ENCODE data around the gene CHTOP. TPM values are rescaled to one million over a fixed set of nuclear protein-coding genes. Genes with fewer than 3 reads are reported as not detected.
"Not testable (repeated sequence)": the region's sequence is repeated elsewhere in the genome, so short reads cannot be mapped to it uniquely, and the experiment has no call there.

The CHTOP gene, protein sequence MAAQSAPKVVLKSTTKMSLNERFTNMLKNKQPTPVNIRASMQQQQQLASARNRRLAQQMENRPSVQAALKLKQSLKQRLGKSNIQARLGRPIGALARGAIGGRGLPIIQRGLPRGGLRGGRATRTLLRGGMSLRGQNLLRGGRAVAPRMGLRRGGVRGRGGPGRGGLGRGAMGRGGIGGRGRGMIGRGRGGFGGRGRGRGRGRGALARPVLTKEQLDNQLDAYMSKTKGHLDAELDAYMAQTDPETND
- total RNA-seq, result 128 and 129 TPM in 2 replicates
- long read RNA-seq, transcript CHTOP-205 (5 exons, 1,923 nt), result minor isoform, 8 of 236 reads
- long read RNA-seq, transcript CHTOP-203 (6 exons, 2,165 nt), result major isoform, 70 of 236 reads
- long read RNA-seq, transcript CHTOP-206 (3 exons, 2,553 nt), result minor isoform, 5 of 236 reads
- long read RNA-seq, transcript CHTOP-204 (6 exons, 2,096 nt), result major isoform, 70 of 236 reads
- long read RNA-seq, partial matches to known transcripts, result 16 of 236 reads
- long read RNA-seq, other reads (novel, unspliced or antisense), result 61 of 236 reads

DNA sequence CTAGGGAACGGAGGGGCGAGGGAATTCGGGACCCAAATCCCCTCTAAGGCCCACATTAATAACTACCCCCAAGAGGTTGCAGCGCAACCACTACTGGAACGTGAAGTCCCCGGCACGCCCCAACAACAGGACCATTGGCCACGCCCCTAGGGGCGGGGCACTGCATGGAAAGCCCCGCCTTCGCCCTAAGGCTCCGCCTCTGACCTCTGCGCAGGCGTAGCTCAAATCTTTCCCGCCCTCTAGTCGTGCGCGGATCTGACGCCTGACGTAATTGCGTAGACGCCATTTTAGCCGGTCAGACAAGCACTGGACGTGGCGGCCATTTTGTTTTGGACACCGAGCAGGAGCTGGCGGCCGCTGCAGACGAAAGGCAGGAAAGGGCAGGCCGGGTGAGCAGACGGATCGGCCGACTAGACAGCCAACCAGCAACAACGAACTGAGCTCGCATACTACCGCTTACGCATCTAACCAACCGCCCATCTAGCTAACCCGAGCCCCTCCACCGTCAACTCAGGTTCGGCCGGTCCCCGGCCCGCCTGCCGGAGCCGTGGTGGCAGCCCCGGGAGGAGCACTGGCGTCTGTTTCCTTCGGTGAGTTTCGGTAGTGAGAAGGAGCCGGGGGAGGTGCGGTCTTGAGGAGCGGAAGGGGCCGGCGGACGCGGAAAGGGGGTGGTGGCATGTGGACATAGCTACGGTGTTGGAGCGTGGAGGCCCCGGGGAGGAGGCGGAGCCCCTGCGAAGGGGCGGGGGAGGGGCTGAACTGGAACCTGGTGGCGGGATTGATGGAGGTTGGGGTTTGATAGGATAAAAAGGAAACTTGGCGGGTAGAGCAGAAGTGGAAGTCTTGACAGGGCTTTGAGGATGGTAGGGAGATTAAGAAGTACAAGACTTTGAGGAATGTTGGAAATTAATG lies at the start of gene CHTOP:
Gene CHTOP (plus strand): TSS at position 313 of the 912 bp plus-strand sequence. CDS start 2,523 bp downstream, outside the sequence.
- peaks cover 19% of the 10 kb centered on the region for H3K36me3 Mint-ChIP-seq (ENCODE audit: insufficient read depth)

DNA sequence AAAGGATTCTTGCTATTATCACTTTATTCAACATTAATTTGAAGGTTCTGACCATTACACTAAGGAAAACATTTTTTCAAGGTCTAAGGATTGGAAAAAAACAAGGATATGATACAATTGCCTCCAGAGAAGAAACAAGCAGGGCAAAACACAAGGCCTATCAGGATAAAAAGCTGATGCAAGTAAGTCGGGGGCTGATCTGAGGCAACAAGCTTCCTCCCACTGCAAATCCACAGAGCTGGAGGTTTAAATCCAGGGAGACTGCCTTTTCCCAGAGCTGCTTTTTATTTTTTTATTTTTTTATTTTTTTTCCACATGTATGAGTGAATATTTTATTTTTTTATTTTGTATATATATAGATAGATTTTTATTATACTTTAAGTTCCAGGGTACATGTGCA lies 48.9 kb upstream of the CHTOP start:
- Mint-ChIP-seq H3K27ac (no peak overlapping the region), H3K4me1 (ENCODE audit: low read depth) (peaks cover 8% of the 10 kb centered on the region), H3K4me3 (ENCODE audit: low read depth) (no peak overlapping the region), H3K36me3 (ENCODE audit: insufficient read depth) (no peaks in the 10 kb centered on the region), H3K27me3 (no peaks in the 10 kb centered on the region), H3K9me3 (ENCODE audit: low read depth) (no peaks in the 10 kb centered on the region)
- TF ChIP-seq, protein P1, sequence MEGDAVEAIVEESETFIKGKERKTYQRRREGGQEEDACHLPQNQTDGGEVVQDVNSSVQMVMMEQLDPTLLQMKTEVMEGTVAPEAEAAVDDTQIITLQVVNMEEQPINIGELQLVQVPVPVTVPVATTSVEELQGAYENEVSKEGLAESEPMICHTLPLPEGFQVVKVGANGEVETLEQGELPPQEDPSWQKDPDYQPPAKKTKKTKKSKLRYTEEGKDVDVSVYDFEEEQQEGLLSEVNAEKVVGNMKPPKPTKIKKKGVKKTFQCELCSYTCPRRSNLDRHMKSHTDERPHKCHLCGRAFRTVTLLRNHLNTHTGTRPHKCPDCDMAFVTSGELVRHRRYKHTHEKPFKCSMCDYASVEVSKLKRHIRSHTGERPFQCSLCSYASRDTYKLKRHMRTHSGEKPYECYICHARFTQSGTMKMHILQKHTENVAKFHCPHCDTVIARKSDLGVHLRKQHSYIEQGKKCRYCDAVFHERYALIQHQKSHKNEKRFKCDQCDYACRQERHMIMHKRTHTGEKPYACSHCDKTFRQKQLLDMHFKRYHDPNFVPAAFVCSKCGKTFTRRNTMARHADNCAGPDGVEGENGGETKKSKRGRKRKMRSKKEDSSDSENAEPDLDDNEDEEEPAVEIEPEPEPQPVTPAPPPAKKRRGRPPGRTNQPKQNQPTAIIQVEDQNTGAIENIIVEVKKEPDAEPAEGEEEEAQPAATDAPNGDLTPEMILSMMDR (IDR thresholded peaks at IDR 0.05; ENCODE audit: unreplicated experiment), result no peak
- DNase-seq (ENCODE audit: low spot score, unreplicated experiment), result no peak

More for the DNA sequence above, at the start of gene CHTOP:
- peak; percentile 87 for DNase-seq (ENCODE audit: low spot score, unreplicated experiment)
- peaks cover 4% of the 10 kb centered on the region for H3K9me3 Mint-ChIP-seq (ENCODE audit: low read depth)
- no peaks in the 10 kb centered on the region for H3K27me3 Mint-ChIP-seq
- peaks cover 36% of the 10 kb centered on the region for H3K4me1 Mint-ChIP-seq (ENCODE audit: low read depth)
- peak within 1 kb of the TSS; percentile 100 for H3K27ac Mint-ChIP-seq
- peak within 1 kb of the TSS; percentile 99 for H3K4me3 Mint-ChIP-seq (ENCODE audit: low read depth)
- TF ChIP-seq, protein P1 (IDR thresholded peaks at IDR 0.05; ENCODE audit: unreplicated experiment), result no peak

DNA sequence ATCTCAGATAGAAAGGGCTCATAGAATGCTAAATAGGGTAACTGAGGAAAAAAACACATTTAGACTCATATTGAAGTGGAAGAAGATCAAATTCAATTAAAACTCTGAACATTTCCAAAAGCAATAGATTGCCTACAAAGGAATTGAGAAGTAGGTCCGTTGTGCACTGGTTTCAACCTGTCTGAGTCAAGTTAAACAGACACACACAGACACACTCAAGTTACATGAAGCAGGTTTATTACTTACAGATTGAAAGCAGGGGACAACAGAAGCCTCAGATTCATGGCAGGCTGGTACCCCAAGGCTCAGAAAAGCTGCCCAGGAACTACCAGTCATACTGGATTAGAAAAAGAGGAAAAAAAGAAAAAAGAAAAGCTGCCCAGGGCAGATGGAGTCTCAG lies 47.5 kb upstream of the CHTOP start:
- Mint-ChIP-seq H3K4me3 (ENCODE audit: low read depth) (no peak overlapping the region), H3K36me3 (ENCODE audit: insufficient read depth) (no peaks in the 10 kb centered on the region)
- TF ChIP-seq, protein P1 (IDR thresholded peaks at IDR 0.05; ENCODE audit: unreplicated experiment), result no peak

DNA sequence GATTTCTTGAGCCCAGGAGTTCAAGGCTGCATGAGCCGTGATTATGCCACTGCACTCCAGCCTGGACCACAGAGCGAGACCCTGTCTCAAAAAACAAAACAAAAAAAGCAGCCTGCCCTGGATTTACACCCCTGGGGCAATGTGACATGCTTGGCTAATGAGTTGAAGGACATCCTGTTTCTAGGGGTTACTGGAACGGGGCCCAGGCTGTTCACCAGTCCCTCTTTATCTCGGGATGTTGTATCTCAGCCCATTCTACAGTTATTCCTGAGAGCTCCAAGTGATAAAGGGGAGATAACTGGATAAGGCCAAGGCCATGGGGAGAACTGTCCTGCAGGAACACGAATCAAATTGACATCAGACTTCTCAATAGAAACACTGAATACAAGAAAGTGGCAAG lies 46.6 kb upstream of the CHTOP start:
- no peak overlapping the region for H3K27ac Mint-ChIP-seq

More for the DNA sequence above, 47.5 kb upstream of the CHTOP start:
- no peak for DNase-seq (ENCODE audit: low spot score, unreplicated experiment)
- Mint-ChIP-seq H3K27me3 (no peaks in the 10 kb centered on the region), H3K9me3 (ENCODE audit: low read depth) (no peaks in the 10 kb centered on the region), H3K4me1 (ENCODE audit: low read depth) (peaks cover 8% of the 10 kb centered on the region), H3K27ac (peak overlapping the region; percentile 65)

DNA sequence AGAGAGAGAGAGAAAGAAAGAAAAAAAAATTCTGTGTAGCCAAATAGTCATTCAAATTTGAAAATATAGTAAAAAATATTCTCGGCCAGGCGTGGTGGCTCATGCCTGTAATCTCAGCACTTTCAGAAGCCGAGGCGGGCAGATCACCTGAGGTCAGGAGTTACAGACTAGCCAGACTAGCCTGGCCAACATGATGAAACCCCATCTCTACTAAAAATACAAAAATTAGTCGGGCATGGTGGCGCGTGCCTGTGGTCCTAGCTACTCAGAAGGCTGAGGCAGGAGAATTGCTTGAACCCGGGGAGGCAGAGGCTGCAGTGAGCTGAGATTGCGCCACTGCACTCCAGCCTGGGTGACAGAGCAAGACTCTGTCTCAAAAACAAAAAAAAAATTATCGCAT lies 45.8 kb upstream of the CHTOP start:
- not testable (repeated sequence) for H3K36me3 Mint-ChIP-seq (ENCODE audit: insufficient read depth)

More for the DNA sequence above, 46.6 kb upstream of the CHTOP start:
- H3K27me3 Mint-ChIP-seq, result no peaks in the 10 kb centered on the region
- no peaks in the 10 kb centered on the region for H3K9me3 Mint-ChIP-seq (ENCODE audit: low read depth)
- DNase-seq (ENCODE audit: low spot score, unreplicated experiment), result no peak
- H3K4me3 Mint-ChIP-seq (ENCODE audit: low read depth), result no peak overlapping the region
- H3K36me3 Mint-ChIP-seq (ENCODE audit: insufficient read depth), result no peaks in the 10 kb centered on the region
- TF ChIP-seq, protein P1 (IDR thresholded peaks at IDR 0.05; ENCODE audit: unreplicated experiment), result no peak
- H3K4me1 Mint-ChIP-seq (ENCODE audit: low read depth), result peaks cover 8% of the 10 kb centered on the region

More for the DNA sequence above, 45.8 kb upstream of the CHTOP start:
- not testable (repeated sequence) for H3K9me3 Mint-ChIP-seq (ENCODE audit: low read depth); H3K27me3 Mint-ChIP-seq; H3K4me3 Mint-ChIP-seq (ENCODE audit: low read depth); H3K27ac Mint-ChIP-seq; DNase-seq (ENCODE audit: low spot score, unreplicated experiment); H3K4me1 Mint-ChIP-seq (ENCODE audit: low read depth)

All from progenitor cell of endocrine pancreas (in vitro differentiated cells).